ENCODE measurements around the gene ZNF385B. TPM values are rescaled to one million over a fixed set of nuclear protein-coding genes. Genes with fewer than 3 reads are reported as not detected.

The ZNF385B gene
- polyA plus RNA-seq, 1 of the 3 experiments (the other 2 are of a cell fraction): 0.16 TPM

GRCh38 chr2:179558010-179558934 is 303.1 kb downstream of the ZNF385B start:
- DNase-seq: peak; percentile 2
- H3K36me3 ChIP-seq (replicated peaks in 1 of 2; ENCODE audit: control insufficient read depth in 1 of 2, insufficient read depth in 2 of 2, low read length in 1 of 2): no peaks in the 10 kb centered on the region
- CTCF ChIA-PET: no interaction called here
- no peak overlapping the region for H3K4me3 ChIP-seq (ENCODE audit: low read depth in 2 of 2, low read length in 1 of 2)
- H3K4me2 ChIP-seq: no peak overlapping the region
- H3K27me3 ChIP-seq (ENCODE audit: insufficient read depth): no peaks in the 10 kb centered on the region
- H3K4me1 ChIP-seq (ENCODE audit: control insufficient read depth in 1 of 2, insufficient read depth in 2 of 2, low read depth in 1 of 2, low read length in 1 of 2): no peaks in the 10 kb centered on the region; a peak in 1 of 4 replicates
- H3K9ac ChIP-seq: no peak overlapping the region
- H3K27ac ChIP-seq (ENCODE audit: low read depth in 2 of 2, low read length in 1 of 2): no peak overlapping the region
- no peaks in the 10 kb centered on the region for H3K9me2 ChIP-seq
- 85% methylated on average over 2 of the region's 2 CpGs for WGBS (ENCODE audit: low lambda C conversion rate)
- POLR2A ChIA-PET: no interaction called here
- no peaks in the 10 kb centered on the region for H3K9me3 ChIP-seq
- H3K79me2 ChIP-seq (ENCODE audit: insufficient read depth): no peaks in the 10 kb centered on the region
- no peaks in the 10 kb centered on the region for H4K20me1 ChIP-seq (ENCODE audit: insufficient read depth)
- H2AFZ ChIP-seq (ENCODE audit: low read depth): no peak overlapping the region
- no peaks in the 10 kb centered on the region for H3F3A ChIP-seq (replicated peaks; ENCODE audit: insufficient read depth)
- TF ChIP-seq PBX3 (IDR thresholded peaks at IDR 0.05): no peak
- TF ChIP-seq ZBTB33 (IDR thresholded peaks at IDR 0.05; ENCODE audit: borderline replicate concordance, low read depth): no peak
- TF ChIP-seq POLR2AphosphoS5 (IDR thresholded peaks at IDR 0.05; ENCODE audit: low read depth, low read length): no peak
- no peak for TF ChIP-seq NRF1 (IDR thresholded peaks at IDR 0.05; ENCODE audit: low read depth, low read length)
- TF ChIP-seq MEF2A (IDR thresholded peaks at IDR 0.05; ENCODE audit: borderline replicate concordance, low read depth): no peak
- TF ChIP-seq FOXJ3 (CRISPR knock-in tag; IDR thresholded peaks at IDR 0.05): no peak

- no peak overlapping the region for H2AFZ ChIP-seq (ENCODE audit: low read depth)
- H3K4me2 ChIP-seq: no peak overlapping the region
- no peaks in the 10 kb centered on the region; a peak in 1 of 4 replicates for H3K4me1 ChIP-seq (ENCODE audit: control insufficient read depth in 1 of 2, insufficient read depth in 2 of 2, low read depth in 1 of 2, low read length in 1 of 2)
- no peaks in the 10 kb centered on the region for H3K36me3 ChIP-seq (replicated peaks in 1 of 2; ENCODE audit: control insufficient read depth in 1 of 2, insufficient read depth in 2 of 2, low read length in 1 of 2)
- TF ChIP-seq FOXM1 (IDR thresholded peaks at IDR 0.05; ENCODE audit: low read depth): no peak
- TF ChIP-seq USF2 (IDR thresholded peaks at IDR 0.05; ENCODE audit: borderline replicate concordance, low read depth, low read length): no peak
- TF ChIP-seq MXI1 (IDR thresholded peaks at IDR 0.05; ENCODE audit: low read depth, low read length): no peak
- TF ChIP-seq NFIC (IDR thresholded peaks at IDR 0.05; ENCODE audit: borderline replicate concordance): no peak
- TF ChIP-seq EP300 (IDR thresholded peaks at IDR 0.05; ENCODE audit: borderline replicate concordance in 1 of 2, low read depth in 1 of 2, low read length in 1 of 2): no peak
- TF ChIP-seq CTCF (IDR thresholded peaks at IDR 0.05): no peak
- DNase-seq: no peak
- H3K9me2 ChIP-seq: no peaks in the 10 kb centered on the region
- no peaks in the 10 kb centered on the region for H3F3A ChIP-seq (replicated peaks; ENCODE audit: insufficient read depth)
- H3K9me3 ChIP-seq: no peaks in the 10 kb centered on the region
- ChIA-PET POLR2A (no interaction called here), CTCF (no interaction called here)
- H3K79me2 ChIP-seq (ENCODE audit: insufficient read depth): no peaks in the 10 kb centered on the region
- H3K27me3 ChIP-seq (ENCODE audit: insufficient read depth): no peaks in the 10 kb centered on the region
- H3K27ac ChIP-seq (ENCODE audit: low read depth in 2 of 2, low read length in 1 of 2): no peak overlapping the region
- no peak overlapping the region for H3K9ac ChIP-seq
- 78% methylated on average over 6 of the region's 6 CpGs for WGBS (ENCODE audit: low lambda C conversion rate)
- no peak overlapping the region for H3K4me3 ChIP-seq (ENCODE audit: low read depth in 2 of 2, low read length in 1 of 2)
- no peaks in the 10 kb centered on the region for H4K20me1 ChIP-seq (ENCODE audit: insufficient read depth)
These were observed 305.0 kb downstream of the ZNF385B start for GRCh38 chr2:179556425-179556824.
